GM18526 (cell line): Measurements from ENCODE around the gene IRF4.

Source experiments
- POLR2A ChIP-seq: IDR thresholded peaks from 3 replicates; pipeline ENCODE4 v1.6.1; 2011; ENCODE audit not compliant: insufficient read length; ENCODE audit errors: extremely low read depth

The IRF4 gene

GRCh38 chr6:445571-446417, 54.2 kb downstream of the IRF4 start:
- no peak for TF ChIP-seq POLR2A

- no peak for TF ChIP-seq POLR2A
Measured at GRCh38 chr6:446418-447366, 55.1 kb downstream of the IRF4 start.

- TF ChIP-seq POLR2A: no peak
Measured at GRCh38 chr6:447381-448165, 56.0 kb downstream of the IRF4 start.

- TF ChIP-seq POLR2A: no peak
Measured at GRCh38 chr6:448296-449056, 56.9 kb downstream of the IRF4 start.

GRCh38 chr6:449057-449430, 57.5 kb downstream of the IRF4 start:
- no peak for TF ChIP-seq POLR2A

GRCh38 chr6:449486-450419, 58.2 kb downstream of the IRF4 start:
- TF ChIP-seq POLR2A: no peak

GRCh38 chr6:451336-451735, 59.8 kb downstream of the IRF4 start:
- no peak for TF ChIP-seq POLR2A

GRCh38 chr6:451847-452246, 60.3 kb downstream of the IRF4 start:
- TF ChIP-seq POLR2A: no peak

- TF ChIP-seq POLR2A: no peak
Measured at GRCh38 chr6:452301-453067, 60.9 kb downstream of the IRF4 start.

GRCh38 chr6:453152-453551, 61.6 kb downstream of the IRF4 start:
- TF ChIP-seq POLR2A: no peak

GRCh38 chr6:454148-454991, 62.8 kb downstream of the IRF4 start:
- no peak for TF ChIP-seq POLR2A
